Common myeloid progenitor, CD34-positive (primary cell): ENCODE measurements around the gene TBC1D22A.
A peak's percentile ranks its signal among the peaks of the same experiment; 100 is the strongest.

Experiments used
- CTCF ChIA-PET: fragments of 350-600 bp; sonication (Branson Sonifier 250); formaldehyde crosslinking; loops from one replicate; lab custom pipeline; 2021; ENCODE audit warnings: antibody characterized with exemption; lab: Charles Lee
- POLR2A ChIA-PET: fragments of 350-600 bp; sonication (Branson Sonifier 250); formaldehyde crosslinking; loops from one replicate; lab custom pipeline; 2021; ENCODE audit warnings: antibody characterized with exemption; lab: Charles Lee
- DNase-seq, 3 donors: peaks; one replicate each; pipeline versions ENCODE4 v3.0.0 to v3.0.0-alpha.2; 2013
- H3K27ac ChIP-seq, 2 experiments: 1 replicate in 1 of 2; 2 replicates in 1 of 2; pipeline ENCODE4 v1.7.0; 2013; ENCODE audit warnings: inconsistent platforms in 2 of 2, low read length in 2 of 2, mild to moderate bottlenecking in 2 of 2, low read depth in 1 of 2, moderate library complexity in 1 of 2; ENCODE audit not compliant: severe bottlenecking in 2 of 2, insufficient read depth in 1 of 2, poor library complexity in 1 of 2
- H3K27me3 ChIP-seq, 5 experiments: replicated peaks in 2 of 5; 1 replicate in 3 of 5; 2 replicates in 2 of 5; pipeline versions ENCODE4 v1.6.1 to v1.7.0; 2013; ENCODE audit warnings: low read length in 4 of 5, mild to moderate bottlenecking in 2 of 5, moderate library complexity in 2 of 5, inconsistent platforms in 1 of 5; ENCODE audit not compliant: insufficient read depth in 5 of 5, control insufficient read depth in 4 of 5
- H3K36me3 ChIP-seq, 4 experiments: 1 replicate in 2 of 4; 2 replicates in 2 of 4; pipeline versions ENCODE4 v1.6.1 to v1.7.0; 2013; ENCODE audit warnings: low read length in 3 of 4, control low read depth in 1 of 4, mild to moderate bottlenecking in 1 of 4; ENCODE audit not compliant: control insufficient read depth in 4 of 4, insufficient read depth in 4 of 4
- H3K4me1 ChIP-seq, 4 experiments: 1 replicate in 3 of 4; 2 replicates in 1 of 4; pipeline versions ENCODE4 v1.6.1 to v1.7.1; 2013; ENCODE audit warnings: low read length in 3 of 4, mild to moderate bottlenecking in 3 of 4, control low read depth in 1 of 4, inconsistent platforms in 1 of 4, moderate library complexity in 1 of 4; ENCODE audit not compliant: control insufficient read depth in 4 of 4, insufficient read depth in 4 of 4; ENCODE audit errors: control extremely low read depth in 1 of 4
- H3K4me3 ChIP-seq, 7 experiments: 1 replicate in 4 of 7; 2 replicates in 3 of 7; pipeline versions ENCODE4 v1.5.1 to v1.7.0; 2013; ENCODE audit warnings: mild to moderate bottlenecking in 7 of 7, low read length in 6 of 7, moderate library complexity in 6 of 7, inconsistent platforms in 2 of 7, low read depth in 2 of 7, control low read depth in 1 of 7; ENCODE audit not compliant: insufficient read depth in 4 of 7, control insufficient read depth in 1 of 7; ENCODE audit errors: extremely low read depth in 1 of 7
- H3K9me3 ChIP-seq, 5 experiments: 1 replicate in 4 of 5; 2 replicates in 1 of 5; pipeline versions ENCODE4 v1.6.1 to v1.7.1; 2013; ENCODE audit warnings: low read length in 4 of 5, mild to moderate bottlenecking in 2 of 5, inconsistent platforms in 1 of 5, low read depth in 1 of 5, moderate library complexity in 1 of 5; ENCODE audit not compliant: control insufficient read depth in 4 of 5, insufficient read depth in 2 of 5; ENCODE audit errors: control extremely low read depth in 1 of 5
- WGBS: methylation state at CpG from one replicate; pipeline ENCODE4 v1.1.5; 2013; ENCODE audit not compliant: insufficient coverage; 5-methylcytosine and 5-hydroxymethylcytosine counted together

Gene TBC1D22A

GRCh38 chr22:47151064-47151463 lies 388.6 kb downstream of the TBC1D22A start:
- Histone ChIP-seq H3K4me1 (peaks cover 0 to 45% (median 13%) of the 10 kb centered on the region in 4 experiments), H3K36me3 (no peaks in the 10 kb centered on the region), H3K27ac (no peak overlapping the region), H3K4me3 (no peak overlapping the region), H3K27me3 (no peaks in the 10 kb centered on the region), H3K9me3 (peaks cover 0 to 2% (median 0%) of the 10 kb centered on the region in 5 experiments)
- ChIA-PET CTCF (no interaction called here), POLR2A (no interaction called here)
- DNase-seq, result no peak
- 98% methylated on average over 16 of the region's 19 CpGs for WGBS

- Histone ChIP-seq H3K27me3 (no peaks in the 10 kb centered on the region), H3K9me3 (peaks cover 0 to 2% (median 0%) of the 10 kb centered on the region in 5 experiments), H3K4me1 (peaks cover 0 to 45% (median 13%) of the 10 kb centered on the region in 4 experiments), H3K36me3 (no peaks in the 10 kb centered on the region), H3K27ac (no peak overlapping the region), H3K4me3 (no peak overlapping the region)
- CTCF ChIA-PET, result no interaction called here
- peak in 2 of 3 donors; percentile 11 to 20 for DNase-seq
- 91% methylated on average over 10 of the region's 10 CpGs for WGBS
- POLR2A ChIA-PET, result no interaction called here
Measured at GRCh38 chr22:47151490-47151889, 389.0 kb downstream of the TBC1D22A start.

GRCh38 chr22:47152236-47152635 lies 389.8 kb downstream of the TBC1D22A start:
- ChIA-PET POLR2A (no interaction called here), CTCF (no interaction called here)
- Histone ChIP-seq H3K27me3 (no peaks in the 10 kb centered on the region), H3K4me1 (peaks cover 0 to 45% (median 13%) of the 10 kb centered on the region in 4 experiments), H3K4me3 (no peak overlapping the region), H3K9me3 (peaks cover 0 to 2% (median 0%) of the 10 kb centered on the region in 5 experiments), H3K27ac (no peak overlapping the region), H3K36me3 (no peaks in the 10 kb centered on the region)
- 96% methylated on average over 12 of the region's 17 CpGs for WGBS
- DNase-seq, result no peak

- H3K4me1 ChIP-seq, result peaks cover 0 to 44% (median 13%) of the 10 kb centered on the region in 4 experiments
- H3K4me3 ChIP-seq, result no peak overlapping the region
- ChIA-PET POLR2A (no interaction called here), CTCF (no interaction called here)
- no peaks in the 10 kb centered on the region for H3K27me3 ChIP-seq
- DNase-seq, result no peak
- H3K9me3 ChIP-seq, result peaks cover 0 to 2% (median 0%) of the 10 kb centered on the region in 5 experiments
- no peaks in the 10 kb centered on the region for H3K36me3 ChIP-seq
- WGBS, result 96% methylated on average over 6 of the region's 6 CpGs
- H3K27ac ChIP-seq, result no peak overlapping the region
Measured at GRCh38 chr22:47152938-47153337, 390.5 kb downstream of the TBC1D22A start.

- no peak overlapping the region for H3K4me3 ChIP-seq
- H3K9me3 ChIP-seq, result peaks cover 0 to 2% (median 0%) of the 10 kb centered on the region in 5 experiments
- no peaks in the 10 kb centered on the region for H3K27me3 ChIP-seq
- peaks cover 0 to 3% (median under 1%) of the 10 kb centered on the region in 4 experiments for H3K36me3 ChIP-seq
- no peak overlapping the region for H3K27ac ChIP-seq
- DNase-seq, result no peak
- 90% methylated on average over 12 of the region's 23 CpGs for WGBS
- ChIA-PET CTCF (no interaction called here), POLR2A (no interaction called here)
- peaks cover 0 to 34% (median 10%) of the 10 kb centered on the region in 4 experiments for H3K4me1 ChIP-seq
Measured at GRCh38 chr22:47153854-47154525, 391.5 kb downstream of the TBC1D22A start.

GRCh38 chr22:47154621-47155081 lies 392.2 kb downstream of the TBC1D22A start:
- no peak for DNase-seq
- no peak overlapping the region for H3K27ac ChIP-seq
- H3K9me3 ChIP-seq, result peaks cover 0 to 2% (median 0%) of the 10 kb centered on the region in 5 experiments
- peaks cover 0 to 28% (median 6%) of the 10 kb centered on the region in 4 experiments for H3K4me1 ChIP-seq
- ChIA-PET POLR2A (no interaction called here), CTCF (no interaction called here)
- H3K27me3 ChIP-seq, result no peaks in the 10 kb centered on the region
- WGBS, result 91% methylated on average over 18 of the region's 19 CpGs
- H3K4me3 ChIP-seq, result no peak overlapping the region
- peaks cover 0 to 7% (median 2%) of the 10 kb centered on the region in 4 experiments for H3K36me3 ChIP-seq
